ENCODE data around the gene MDFI. TPM values are rescaled to one million over a fixed set of nuclear protein-coding genes. Genes with fewer than 3 reads are reported as not detected.

The MDFI gene, protein sequence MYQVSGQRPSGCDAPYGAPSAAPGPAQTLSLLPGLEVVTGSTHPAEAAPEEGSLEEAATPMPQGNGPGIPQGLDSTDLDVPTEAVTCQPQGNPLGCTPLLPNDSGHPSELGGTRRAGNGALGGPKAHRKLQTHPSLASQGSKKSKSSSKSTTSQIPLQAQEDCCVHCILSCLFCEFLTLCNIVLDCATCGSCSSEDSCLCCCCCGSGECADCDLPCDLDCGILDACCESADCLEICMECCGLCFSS
- 3.7 TPM for polyA plus RNA-seq (2012; ENCODE audit: insufficient read depth, insufficient read length, low read depth)

DNA sequence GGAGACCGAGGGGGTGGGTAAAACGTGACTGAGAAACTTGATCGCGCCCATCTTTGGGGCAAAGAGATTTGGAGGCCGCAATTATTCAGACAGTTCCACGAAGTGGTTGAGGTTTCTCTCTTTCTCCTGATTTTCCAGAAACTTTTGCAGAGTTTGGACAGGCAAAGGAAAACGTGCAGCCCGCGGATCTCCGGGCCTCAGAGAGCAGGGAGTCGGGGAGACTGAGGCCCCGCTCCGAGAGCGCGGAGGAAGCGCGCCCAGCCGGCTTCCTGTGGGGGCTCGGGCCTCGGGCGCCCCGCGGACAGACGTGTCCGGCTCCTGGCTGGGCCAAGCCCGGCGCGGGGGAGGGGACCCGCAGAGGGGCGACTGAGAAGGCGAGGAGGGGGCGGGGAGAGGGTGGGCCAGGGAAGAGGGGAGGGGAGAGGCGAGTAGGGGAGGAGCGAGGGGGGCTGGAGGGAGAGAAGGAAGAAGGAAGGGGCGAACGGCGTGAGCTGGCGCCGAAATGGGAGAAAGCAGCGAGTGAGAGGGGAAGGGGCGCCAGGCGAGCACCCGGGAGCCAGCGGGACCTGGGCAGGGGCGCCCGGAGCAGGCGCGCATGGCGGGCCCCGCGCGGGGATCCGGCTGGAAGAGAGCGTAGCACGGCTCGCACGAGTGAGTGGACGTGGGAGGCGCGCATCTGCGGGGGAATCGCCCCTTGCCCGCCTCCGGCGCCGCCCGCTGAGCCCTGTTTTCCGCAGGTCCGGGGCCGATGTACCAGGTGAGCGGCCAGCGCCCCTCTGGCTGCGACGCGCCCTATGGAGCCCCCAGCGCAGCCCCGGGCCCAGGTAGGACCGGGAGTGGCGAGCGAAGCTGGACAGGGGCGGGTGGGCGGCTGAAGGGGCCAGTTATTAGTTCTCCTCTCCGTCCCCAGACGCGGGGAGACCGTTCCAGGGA lies at the start of gene MDFI:
Gene MDFI, plus strand, starts transcription at position 467 of the 933 bp plus-strand sequence. Its CDS starts 282 bp downstream, at position 749.
- Histone ChIP-seq H3K4me1 (peaks cover 7% of the 10 kb centered on the region; the same call in 1 of the 2 replicates), H3K9me3 (no peaks in the 10 kb centered on the region), H3K27me3 (peaks cover 26% of the 10 kb centered on the region), H3K4me3 (ENCODE audit: low read depth, low read length) (peak within 1 kb of the TSS; percentile 60), H3K36me3 (no peaks in the 10 kb centered on the region)
- TF ChIP-seq, protein P1, sequence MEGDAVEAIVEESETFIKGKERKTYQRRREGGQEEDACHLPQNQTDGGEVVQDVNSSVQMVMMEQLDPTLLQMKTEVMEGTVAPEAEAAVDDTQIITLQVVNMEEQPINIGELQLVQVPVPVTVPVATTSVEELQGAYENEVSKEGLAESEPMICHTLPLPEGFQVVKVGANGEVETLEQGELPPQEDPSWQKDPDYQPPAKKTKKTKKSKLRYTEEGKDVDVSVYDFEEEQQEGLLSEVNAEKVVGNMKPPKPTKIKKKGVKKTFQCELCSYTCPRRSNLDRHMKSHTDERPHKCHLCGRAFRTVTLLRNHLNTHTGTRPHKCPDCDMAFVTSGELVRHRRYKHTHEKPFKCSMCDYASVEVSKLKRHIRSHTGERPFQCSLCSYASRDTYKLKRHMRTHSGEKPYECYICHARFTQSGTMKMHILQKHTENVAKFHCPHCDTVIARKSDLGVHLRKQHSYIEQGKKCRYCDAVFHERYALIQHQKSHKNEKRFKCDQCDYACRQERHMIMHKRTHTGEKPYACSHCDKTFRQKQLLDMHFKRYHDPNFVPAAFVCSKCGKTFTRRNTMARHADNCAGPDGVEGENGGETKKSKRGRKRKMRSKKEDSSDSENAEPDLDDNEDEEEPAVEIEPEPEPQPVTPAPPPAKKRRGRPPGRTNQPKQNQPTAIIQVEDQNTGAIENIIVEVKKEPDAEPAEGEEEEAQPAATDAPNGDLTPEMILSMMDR (IDR thresholded peaks at IDR 0.05; ENCODE audit: low read depth, low read length) = no peak
- no peak for DNase-seq

DNA sequence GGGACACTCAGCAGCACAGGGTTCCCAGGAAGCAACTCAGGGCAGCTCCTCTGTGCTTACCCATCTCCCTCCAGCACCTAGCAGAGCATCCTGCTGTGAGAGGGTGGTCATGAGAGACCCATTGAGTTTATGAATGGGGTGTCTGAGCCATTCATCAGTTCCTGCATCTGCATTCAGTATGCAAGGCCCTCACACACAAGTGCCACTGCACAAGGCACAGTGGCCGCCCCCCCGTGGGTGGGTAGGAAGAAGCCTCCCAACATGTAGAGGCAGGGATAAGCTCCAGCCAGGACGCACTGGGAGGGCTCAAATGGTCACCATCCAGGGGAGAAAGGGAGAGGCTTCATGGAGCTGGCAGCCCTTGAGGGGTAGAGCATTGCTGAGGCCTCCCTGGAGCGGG lies 49.0 kb upstream of the MDFI start:
- TF ChIP-seq, protein P1 (IDR thresholded peaks at IDR 0.05; ENCODE audit: low read depth, low read length) = no peak
- no peaks in the 10 kb centered on the region for H3K9me3 ChIP-seq
- peaks cover 3% of the 10 kb centered on the region; the same call in 1 of the 2 replicates for H3K36me3 ChIP-seq
- no peak overlapping the region for H3K4me3 ChIP-seq (ENCODE audit: low read depth, low read length)
- H3K27me3 ChIP-seq = no peaks in the 10 kb centered on the region
- H3K4me1 ChIP-seq = peaks cover 8% of the 10 kb centered on the region
- DNase-seq = peak; percentile 5

DNA sequence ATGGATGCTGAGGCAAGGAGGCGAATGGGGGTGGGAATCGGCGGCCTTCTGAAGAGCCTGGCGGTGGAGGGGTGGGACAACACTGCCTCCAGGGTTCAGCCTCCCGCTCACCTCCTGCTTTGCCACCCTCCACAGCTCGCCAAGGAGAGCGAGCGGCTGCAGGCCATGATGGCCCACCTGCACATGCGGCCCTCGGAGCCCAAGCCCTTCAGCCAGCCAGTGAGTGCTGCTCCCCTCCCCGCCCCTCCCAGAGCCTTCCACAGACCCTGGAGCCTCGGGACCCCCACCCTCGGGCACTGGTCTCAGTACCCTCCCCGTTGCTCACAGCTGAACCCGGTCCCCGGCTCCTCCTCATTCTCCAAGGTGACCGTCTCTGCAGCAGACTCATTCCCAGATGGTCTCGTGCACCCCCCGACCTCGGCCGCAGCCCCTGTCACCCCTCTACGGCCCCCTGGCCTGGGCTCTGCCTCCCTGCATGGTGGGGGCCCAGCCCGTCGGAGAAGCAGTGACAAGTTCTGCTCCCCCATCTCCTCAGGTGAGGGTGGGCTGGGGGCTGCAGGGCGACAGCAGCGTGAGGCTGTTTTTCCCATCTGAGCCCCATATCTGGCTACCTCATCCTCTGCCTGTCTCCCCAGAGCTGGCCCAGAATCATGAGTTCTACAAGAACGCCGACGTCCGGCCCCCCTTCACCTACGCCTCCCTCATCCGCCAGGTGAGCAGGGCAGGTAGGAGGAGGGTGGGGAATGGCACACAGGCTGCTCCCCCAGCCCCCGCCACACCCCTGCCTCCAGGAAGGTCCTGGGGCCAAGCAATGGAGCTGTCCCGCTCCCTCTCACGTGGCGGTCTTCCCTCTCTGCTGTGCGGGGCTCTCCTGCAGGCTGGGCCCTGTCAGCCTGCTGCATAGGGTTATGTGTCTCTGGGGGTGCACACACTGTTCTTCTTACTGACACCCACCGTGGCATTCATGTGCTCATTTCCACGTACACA lies 48.3 kb upstream of the MDFI start:
- Histone ChIP-seq H3K9me3 (no peaks in the 10 kb centered on the region), H3K4me1 (peaks cover 8% of the 10 kb centered on the region), H3K4me3 (ENCODE audit: low read depth, low read length) (no peak overlapping the region), H3K36me3 (peaks cover 3% of the 10 kb centered on the region; the same call in 1 of the 2 replicates), H3K27me3 (no peaks in the 10 kb centered on the region)
- DNase-seq = peak; percentile 4
- TF ChIP-seq, protein P1 (IDR thresholded peaks at IDR 0.05; ENCODE audit: low read depth, low read length) = no peak

DNA sequence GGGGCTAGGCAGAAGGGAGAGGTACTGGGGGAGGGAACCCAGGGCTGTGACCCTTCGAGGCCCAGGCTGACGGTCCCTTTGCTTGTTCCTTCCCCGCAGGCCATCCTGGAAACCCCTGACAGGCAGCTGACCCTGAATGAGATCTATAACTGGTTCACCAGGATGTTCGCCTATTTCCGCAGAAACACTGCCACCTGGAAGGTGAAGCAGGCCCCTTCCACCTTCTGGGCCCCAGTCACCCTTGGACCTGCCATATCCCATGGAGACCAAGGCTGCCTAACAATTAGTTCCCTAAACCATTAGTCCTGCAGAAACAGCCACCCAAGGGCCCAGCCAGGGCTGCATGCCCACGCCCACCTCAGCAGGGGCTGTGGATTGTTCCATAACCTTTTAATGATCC lies 47.1 kb upstream of the MDFI start:
- Histone ChIP-seq H3K27me3 (no peaks in the 10 kb centered on the region), H3K36me3 (peaks cover 3% of the 10 kb centered on the region; the same call in 1 of the 2 replicates), H3K4me1 (peaks cover 8% of the 10 kb centered on the region), H3K4me3 (ENCODE audit: low read depth, low read length) (no peak overlapping the region), H3K9me3 (no peaks in the 10 kb centered on the region)
- TF ChIP-seq, protein P1 (IDR thresholded peaks at IDR 0.05; ENCODE audit: low read depth, low read length) = no peak
- no peak for DNase-seq

DNA sequence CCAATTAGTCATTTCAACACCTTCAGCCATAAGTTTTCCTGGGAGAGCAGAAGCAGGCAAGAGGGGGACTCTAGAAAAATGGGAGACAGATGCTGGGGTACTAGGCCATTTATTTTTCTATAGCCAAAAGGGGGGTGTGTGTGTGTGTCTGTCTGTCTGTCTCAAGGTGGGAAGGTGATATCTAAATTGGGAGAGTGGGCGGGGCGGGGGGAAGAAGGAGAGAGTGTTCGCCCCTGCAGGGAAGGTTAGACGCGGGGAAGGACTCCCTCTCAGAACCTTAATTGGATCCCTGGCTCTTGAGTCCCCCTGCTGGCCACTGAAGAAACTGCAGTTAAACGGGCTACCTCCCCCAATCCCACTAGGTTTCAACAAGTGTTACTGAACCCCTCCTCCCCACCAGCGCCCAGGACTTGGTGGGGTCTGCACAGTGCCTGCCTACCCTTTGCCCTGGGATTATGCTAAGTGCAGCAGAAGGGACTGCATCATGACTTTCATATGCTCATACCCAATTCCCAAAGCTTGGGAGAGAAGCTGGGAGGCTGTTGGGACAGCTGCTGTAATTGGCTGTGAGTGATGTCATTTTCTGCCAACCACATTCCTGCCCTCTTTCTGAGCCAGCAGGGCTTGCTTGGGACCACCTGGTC lies 46.3 kb upstream of the MDFI start:
- Histone ChIP-seq H3K9me3 (no peaks in the 10 kb centered on the region), H3K4me1 (no peaks in the 10 kb centered on the region; the same call in 1 of the 2 replicates), H3K36me3 (peaks cover 3% of the 10 kb centered on the region; the same call in 1 of the 2 replicates), H3K27me3 (no peaks in the 10 kb centered on the region), H3K4me3 (ENCODE audit: low read depth, low read length) (no peak overlapping the region)
- TF ChIP-seq, protein P1 (IDR thresholded peaks at IDR 0.05; ENCODE audit: low read depth, low read length) = peak; percentile 92
- DNase-seq = peak; percentile 66

Data from BE2C (cell line).